GM12878 (cell line): ENCODE measurements around the gene IRF2BP1. TPM values are rescaled to one million over a fixed set of nuclear protein-coding genes. Genes with fewer than 3 reads are reported as not detected.

Experiments
- ATAC-seq: fragments of 200-7000 bp; cut with Tn5 transposase; 3 replicates; pipeline ENCODE4 v1.9.1; 2020; ENCODE audit warnings: mild to moderate bottlenecking, moderate library complexity
- BruUV-seq: library from RNA; stranded (reverse); fragments of 400-500 nt; replicated peaks from 2 replicates; lab custom pipeline; 2021; lab: Mats Ljungman, UMichigan
- CTCF ChIA-PET: fragments of 300-600 bp; sonication (Branson Sonifier 250); formaldehyde crosslinking; extraction: SDS; loops from one replicate; lab custom pipeline; 2021; ENCODE audit warnings: inconsistent platforms; lab: Yijun Ruan, JAX
- POLR2A ChIA-PET: fragments of 350-600 bp; formaldehyde crosslinking; extraction: SDS; loops from one replicate; lab custom pipeline; 2021; ENCODE audit warnings: inconsistent platforms; lab: Charles Lee
- RAD21 ChIA-PET: fragments of 300-600 bp; sonication (Branson Sonifier 250); formaldehyde crosslinking; loops from one replicate; lab custom pipeline; 2023; ENCODE audit warnings: antibody characterized with exemption; ENCODE audit not compliant: unreplicated experiment; lab: Charles Lee
- SMC1A ChIA-PET: fragments of 300-600 bp; sonication (Branson Sonifier 250); formaldehyde crosslinking; loops from one replicate; lab custom pipeline; 2023; ENCODE audit not compliant: unreplicated experiment, uncharacterized antibody; lab: Charles Lee
- DNase-seq: peaks from one replicate; pipeline ENCODE4 v3.0.0-alpha.2; 2011; ENCODE audit warnings: low read depth, low spot score
- FAIRE-seq: peaks from 3 replicates; lab custom pipeline; 2011; peaks lifted over from hg19 to GRCh38; lab: Jason Lieb, UNC
- H2AFZ ChIP-seq: 2 replicates; pipeline ENCODE4 v1.6.0; 2011; ENCODE audit warnings: low read depth, low read length, control low read depth; ENCODE audit not compliant: control insufficient read depth
- H3K27ac ChIP-seq: 2 replicates; pipeline ENCODE4 v1.5.1; 2011; ENCODE audit warnings: control low read depth; ENCODE audit not compliant: control insufficient read depth, insufficient read depth
- H3K27me3 ChIP-seq, 2 experiments: replicated peaks in 1 of 2; 2 replicates each; pipeline versions ENCODE4 v1.6.0 to v1.6.1; 2011; ENCODE audit warnings: low read length in 1 of 2; ENCODE audit not compliant: control insufficient read depth in 2 of 2, insufficient read depth in 2 of 2
- H3K36me3 ChIP-seq, 2 experiments: 2 replicates each; pipeline ENCODE4 v1.5.1; 2011; ENCODE audit warnings: low read length in 1 of 2; ENCODE audit not compliant: control insufficient read depth in 2 of 2, insufficient read depth in 2 of 2
- H3K4me1 ChIP-seq: 2 replicates; pipeline ENCODE4 v1.6.1; 2011; ENCODE audit warnings: mild to moderate bottlenecking, low read length, moderate library complexity, mixed read lengths; ENCODE audit not compliant: control insufficient read depth, insufficient read depth
- H3K4me2 ChIP-seq: 2 replicates; pipeline ENCODE4 v1.6.0; 2011; ENCODE audit warnings: control low read depth; ENCODE audit not compliant: control insufficient read depth, insufficient read depth
- H3K4me3 ChIP-seq: fragments of 200-600 bp; sonication (generic); 2 replicates; pipeline ENCODE4 v1.5.1; 2016
- H3K79me2 ChIP-seq: 2 replicates; pipeline ENCODE4 v1.6.0; 2011; ENCODE audit warnings: low read length; ENCODE audit not compliant: control insufficient read depth, insufficient read depth
- H3K9ac ChIP-seq: 2 replicates; pipeline ENCODE4 v1.8.0; 2011; ENCODE audit warnings: low read length, control low read depth, mixed read lengths; ENCODE audit not compliant: control insufficient read depth, insufficient read depth
- H3K9me3 ChIP-seq: replicated peaks from 3 replicates; pipeline ENCODE4 v1.5.1; 2011; ENCODE audit warnings: mild to moderate bottlenecking, low read length; ENCODE audit not compliant: control insufficient read depth, insufficient read depth
- H4K20me1 ChIP-seq: 2 replicates; pipeline ENCODE4 v1.6.0; 2011; ENCODE audit not compliant: control insufficient read depth, insufficient read depth
- BMI1 ChIP-seq: fragments of 450-650 bp; IDR thresholded peaks from 2 replicates; pipeline ENCODE4 v1.6.1; 2016; ENCODE audit warnings: mild to moderate bottlenecking, moderate library complexity, borderline replicate concordance
- CBX5 ChIP-seq: sonication (generic); IDR thresholded peaks from 2 replicates; pipeline ENCODE4 v1.6.1; 2016; ENCODE audit warnings: low read depth, moderate library complexity, mild to moderate bottlenecking, inconsistent platforms
- E4F1 ChIP-seq: fragments of 450-650 bp; IDR thresholded peaks from 2 replicates; pipeline ENCODE4 v1.6.1; 2018; ENCODE audit warnings: borderline replicate concordance, mild to moderate bottlenecking; ENCODE audit not compliant: partially characterized antibody
- FOXK2 ChIP-seq: fragments of 450-650 bp; IDR thresholded peaks from 2 replicates; pipeline ENCODE4 v1.6.1; 2017; ENCODE audit warnings: mild to moderate bottlenecking, moderate library complexity
- HCFC1 ChIP-seq: fragments of 150-350 bp; IDR thresholded peaks from 2 replicates; pipeline ENCODE4 v1.6.1; 2014; ENCODE audit warnings: low read length
- IKZF2 ChIP-seq, 2 experiments: fragments of 450-650 bp; IDR thresholded peaks; 2 replicates each; pipeline ENCODE4 v1.6.1; 2017; ENCODE audit warnings: mild to moderate bottlenecking in 2 of 2, moderate library complexity in 2 of 2
- TCF12 ChIP-seq: IDR thresholded peaks from 2 replicates; pipeline ENCODE4 v1.6.1; 2011; ENCODE audit warnings: low read depth, mild to moderate bottlenecking, low read length
- ZNF24 ChIP-seq: fragments of 450-650 bp; IDR thresholded peaks from 2 replicates; pipeline ENCODE4 v1.6.1; 2017; ENCODE audit warnings: antibody characterized with exemption, mild to moderate bottlenecking
- WGBS: methylation state at CpG from one replicate; pipeline ENCODE4 v1.1.6; 2016; ENCODE audit warnings: low lambda C conversion rate; ENCODE audit not compliant: insufficient replicate concordance, insufficient coverage; ENCODE audit errors: missing lambda C conversion rate; 5-methylcytosine and 5-hydroxymethylcytosine counted together
- in situ Hi-C: fragments of 300-500 bp; cut with MboI; formaldehyde crosslinking; loops from 9 replicates; pipeline ENCODE4 v1.14.3; 2018; ENCODE audit warnings: mixed read lengths
- intact Hi-C: fragments of 100-400 bp; cut with micrococcal nuclease; formaldehyde crosslinking; loops from one replicate; pipeline ENCODE4 v1.14.2; 2022; ENCODE audit not compliant: unreplicated experiment
- polyA plus RNA-seq, 11 experiments: library from polyadenylated mRNA; depleted of rRNA in 4 of 11; unstranded in 6 of 11; stranded (reverse) in 5 of 11; fragments of >200 nt; fragmentation: Nextera tagmentation in 4 of 11; fragmentation: Illumina TruSeq in 1 of 11; extraction: Ambion mirVana in 4 of 11; extraction: Trizol in 1 of 11; gene quantifications; 1 replicate in 1 of 11; 2 replicates in 10 of 11; pipeline versions ENCODE4 v1.2.1 to v1.2.3, GENCODE V29; 2011 to 2016; ENCODE audit warnings: inconsistent platforms in 2 of 11, missing spikeins in 2 of 11, low read depth in 1 of 11
- total RNA-seq, 4 experiments: library from RNA; depleted of rRNA in 3 of 4; stranded (reverse); fragments of >200 nt in 3 of 4; fragmentation: Illumina TruSeq in 1 of 4; extraction: Trizol in 1 of 4; gene quantifications; 2 replicates each; pipeline versions ENCODE4 v1.2.1 to v1.2.3, GENCODE V29; 2013 to 2021
- TF ChIP-seq, protein P1 (sequence below): fragments of 450-650 bp; IDR thresholded peaks from 2 replicates; pipeline ENCODE4 v1.6.1; 2017; ENCODE audit warnings: mild to moderate bottlenecking, moderate library complexity

IRF2BP1 gene
- total and polyA plus RNA-seq, 10 of the 15 experiments (the other 5 are each of a cell fraction or from before 2014, with no cell fraction given), result 0.31 to 24.4 (median 4.4) TPM

DNA sequence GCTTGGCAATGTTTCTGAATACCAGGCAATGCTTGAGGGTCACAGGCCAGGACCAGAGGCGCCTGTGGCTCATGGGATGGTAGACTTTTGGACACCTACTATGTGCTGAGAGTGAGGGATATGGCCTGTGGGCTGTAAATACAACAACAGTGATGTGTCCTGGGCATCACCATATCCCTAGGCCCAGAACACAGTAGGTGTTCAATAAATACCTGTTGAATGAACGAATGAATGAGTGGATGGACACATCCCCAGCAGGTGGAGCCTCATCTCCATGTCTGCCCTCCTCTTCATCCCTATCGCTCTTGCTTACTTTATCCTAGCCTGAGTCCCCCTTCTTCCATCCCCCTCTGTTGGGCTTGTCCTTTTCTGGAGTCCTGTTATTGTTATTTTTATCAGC, 45.1 kb upstream of the IRF2BP1 start:
- no peak for ATAC-seq
- SMC1A ChIA-PET, result no interaction called here

DNA sequence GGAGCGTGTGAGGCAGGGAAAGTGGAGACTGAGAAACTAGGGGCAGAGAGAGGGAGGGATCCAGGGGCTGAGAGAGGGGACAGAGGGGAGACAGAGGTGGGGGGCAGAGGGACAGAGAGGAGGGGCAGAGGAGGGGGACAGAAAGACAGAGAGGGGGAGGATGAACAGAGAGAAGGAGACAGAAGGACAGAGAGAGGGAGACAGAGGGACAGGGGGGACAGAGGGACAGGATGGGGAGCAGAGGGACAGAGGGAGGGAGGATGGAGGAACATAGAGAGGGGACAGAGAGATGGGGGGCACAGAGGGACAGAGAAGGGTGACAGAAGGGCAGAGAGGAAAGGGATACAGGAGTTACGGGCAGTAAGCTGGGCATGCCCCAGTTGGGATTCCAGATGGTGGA, 43.3 kb upstream of the IRF2BP1 start:
- H3K9me3 ChIP-seq, result no peaks in the 10 kb centered on the region
- no peak overlapping the region for H3K27ac ChIP-seq
- 100% methylated on average over 2 of the region's 2 CpGs for WGBS
- H3K27me3 ChIP-seq, result no peaks in the 10 kb centered on the region
- H4K20me1 ChIP-seq, result no peaks in the 10 kb centered on the region
- ChIA-PET POLR2A (interaction anchor here (1.2 kb wide), 1 partner anchor 66 kb away, joined by 3 read pairs; no protein-coding TSS in a partner anchor), SMC1A (no interaction called here), CTCF (no interaction called here), RAD21 (no interaction called here)
- BruUV-seq, result no TSS peak
- H3K4me2 ChIP-seq, result no peak overlapping the region
- H3K36me3 ChIP-seq, result no peaks in the 10 kb centered on the region
- no peak for TF ChIP-seq E4F1
- no peak for TF ChIP-seq TCF12
- TF ChIP-seq, protein P1, sequence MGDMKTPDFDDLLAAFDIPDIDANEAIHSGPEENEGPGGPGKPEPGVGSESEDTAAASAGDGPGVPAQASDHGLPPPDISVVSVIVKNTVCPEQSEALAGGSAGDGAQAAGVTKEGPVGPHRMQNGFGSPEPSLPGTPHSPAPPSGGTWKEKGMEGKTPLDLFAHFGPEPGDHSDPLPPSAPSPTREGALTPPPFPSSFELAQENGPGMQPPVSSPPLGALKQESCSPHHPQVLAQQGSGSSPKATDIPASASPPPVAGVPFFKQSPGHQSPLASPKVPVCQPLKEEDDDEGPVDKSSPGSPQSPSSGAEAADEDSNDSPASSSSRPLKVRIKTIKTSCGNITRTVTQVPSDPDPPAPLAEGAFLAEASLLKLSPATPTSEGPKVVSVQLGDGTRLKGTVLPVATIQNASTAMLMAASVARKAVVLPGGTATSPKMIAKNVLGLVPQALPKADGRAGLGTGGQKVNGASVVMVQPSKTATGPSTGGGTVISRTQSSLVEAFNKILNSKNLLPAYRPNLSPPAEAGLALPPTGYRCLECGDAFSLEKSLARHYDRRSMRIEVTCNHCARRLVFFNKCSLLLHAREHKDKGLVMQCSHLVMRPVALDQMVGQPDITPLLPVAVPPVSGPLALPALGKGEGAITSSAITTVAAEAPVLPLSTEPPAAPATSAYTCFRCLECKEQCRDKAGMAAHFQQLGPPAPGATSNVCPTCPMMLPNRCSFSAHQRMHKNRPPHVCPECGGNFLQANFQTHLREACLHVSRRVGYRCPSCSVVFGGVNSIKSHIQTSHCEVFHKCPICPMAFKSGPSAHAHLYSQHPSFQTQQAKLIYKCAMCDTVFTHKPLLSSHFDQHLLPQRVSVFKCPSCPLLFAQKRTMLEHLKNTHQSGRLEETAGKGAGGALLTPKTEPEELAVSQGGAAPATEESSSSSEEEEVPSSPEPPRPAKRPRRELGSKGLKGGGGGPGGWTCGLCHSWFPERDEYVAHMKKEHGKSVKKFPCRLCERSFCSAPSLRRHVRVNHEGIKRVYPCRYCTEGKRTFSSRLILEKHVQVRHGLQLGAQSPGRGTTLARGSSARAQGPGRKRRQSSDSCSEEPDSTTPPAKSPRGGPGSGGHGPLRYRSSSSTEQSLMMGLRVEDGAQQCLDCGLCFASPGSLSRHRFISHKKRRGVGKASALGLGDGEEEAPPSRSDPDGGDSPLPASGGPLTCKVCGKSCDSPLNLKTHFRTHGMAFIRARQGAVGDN, result no peak
- no peak for TF ChIP-seq BMI1
- TF ChIP-seq CBX5, result no peak
- no peak for TF ChIP-seq FOXK2
- H3K4me1 ChIP-seq, result no peaks in the 10 kb centered on the region; the same call in 1 of the 2 replicates
- in situ Hi-C loops, result no loop called here
- no peak for FAIRE-seq
- no peaks in the 10 kb centered on the region for H3K79me2 ChIP-seq
- H2AFZ ChIP-seq, result no peak overlapping the region
- H3K9ac ChIP-seq, result no peak overlapping the region
- intact Hi-C loops, result no loop called here
- DNase-seq, result no peak
- ATAC-seq, result no peak
- no peak overlapping the region for H3K4me3 ChIP-seq

More for the DNA sequence above, 45.1 kb upstream of the IRF2BP1 start:
- ChIA-PET POLR2A (no interaction called here), CTCF (no interaction called here), RAD21 (no interaction called here)
- Histone ChIP-seq H3K9ac (no peak overlapping the region), H3K4me1 (no peaks in the 10 kb centered on the region; the same call in 1 of the 2 replicates), H3K36me3 (no peaks in the 10 kb centered on the region), H3K27ac (no peak overlapping the region), H3K4me2 (no peak overlapping the region), H3K9me3 (no peaks in the 10 kb centered on the region), H3K27me3 (no peaks in the 10 kb centered on the region), H4K20me1 (no peaks in the 10 kb centered on the region), H2AFZ (no peak overlapping the region), H3K4me3 (no peak overlapping the region), H3K79me2 (no peaks in the 10 kb centered on the region)
- in situ Hi-C loops (no loop called here), intact Hi-C loops (no loop called here)
- TF ChIP-seq HCFC1 (no peak), IKZF2 (IDR thresholded peaks at IDR 0.05) (no peak), ZNF24 (0 out of 2 replicates have a peak, but pooled peaks have one; percentile 40)
- 40% methylated on average over 3 of the region's 3 CpGs for WGBS
- no peak for DNase-seq
- BruUV-seq, result no TSS peak
- no peak for FAIRE-seq
